HCT116 (cell line): ENCODE results near the gene ERC2. TPM values are rescaled to one million over a fixed set of nuclear protein-coding genes. Genes with fewer than 3 reads are reported as not detected.

Source experiments
- ATAC-seq: fragments of 200-7000 bp; cut with Tn5 transposase; 2 replicates; pipeline ENCODE4 v1.9.1; 2020; ENCODE audit warnings: mild to moderate bottlenecking, moderate library complexity
- BruUV-seq: library from RNA; stranded (reverse); fragments of 400-500 nt; replicated peaks from 2 replicates; lab custom pipeline; 2021; lab: Mats Ljungman, UMichigan
- CTCF ChIA-PET: fragments of 300-600 bp; sonication (Branson Sonifier 250); formaldehyde crosslinking; loops from one replicate; lab custom pipeline; 2021; ENCODE audit warnings: antibody characterized with exemption; lab: Charles Lee
- POLR2A ChIA-PET: fragments of 300-600, 350-600 bp; sonication (Branson Sonifier 250); formaldehyde crosslinking; loops from one replicate; lab custom pipeline; 2021; ENCODE audit warnings: antibody characterized with exemption; lab: Charles Lee
- RAD21 ChIA-PET, 2 experiments: fragments of 300-600 bp; sonication (Branson Sonifier 250); formaldehyde crosslinking; loops; one replicate each; lab custom pipeline; 2023; ENCODE audit warnings: low total read pairs in 2 of 2; ENCODE audit not compliant: uncharacterized antibody in 2 of 2, unreplicated experiment in 2 of 2, low non-redundant PET in 1 of 2; lab: Charles Lee
- DNase-seq: peaks from one replicate; pipeline ENCODE4 v3.0.0-alpha.2; 2010; ENCODE audit warnings: low read depth, low spot score
- H2AFZ ChIP-seq: fragments of 200-600 bp; shearing (Covaris generic), sonication (generic); 2 replicates; pipeline ENCODE4 v1.6.1; 2017; ENCODE audit warnings: low read depth, mixed run types, mixed read lengths, antibody characterized with exemption, low read length; ENCODE audit not compliant: poor library complexity, severe bottlenecking
- H3K27ac ChIP-seq: 2 replicates; pipeline ENCODE4 v1.5.1; 2012; ENCODE audit warnings: low read depth, low read length
- H3K27me3 ChIP-seq: fragments of 200-600 bp; sonication (generic); 2 replicates; pipeline ENCODE4 v1.6.1; 2016; ENCODE audit warnings: mixed run types, low read length, mixed read lengths; ENCODE audit not compliant: insufficient read depth
- H3K36me3 ChIP-seq, 2 experiments: fragments of 200-500 bp in 1 of 2; fragments of 200-600 bp in 1 of 2; sonication (Bioruptor generic) in 1 of 2; sonication (generic) in 1 of 2; 2 replicates each; pipeline versions ENCODE4 v1.5.1 to v1.6.1; 2014 to 2016; ENCODE audit warnings: low read length in 2 of 2, inconsistent platforms in 1 of 2, mixed read lengths in 1 of 2, mixed run types in 1 of 2; ENCODE audit not compliant: insufficient read depth in 2 of 2, control insufficient read depth in 1 of 2
- H3K4me1 ChIP-seq, 2 experiments: fragments of 200-600 bp in 1 of 2; sonication (generic) in 1 of 2; 2 replicates each; pipeline versions ENCODE4 v1.5.1 to v1.6.1; 2012 to 2017; ENCODE audit warnings: low read length in 2 of 2, inconsistent platforms in 1 of 2, mild to moderate bottlenecking in 1 of 2, mixed read lengths in 1 of 2, mixed run types in 1 of 2, moderate library complexity in 1 of 2; ENCODE audit not compliant: insufficient read depth in 2 of 2, control insufficient read depth in 1 of 2
- H3K4me2 ChIP-seq: fragments of 200-600 bp; sonication (generic); 2 replicates; pipeline ENCODE4 v1.6.1; 2017; ENCODE audit warnings: mixed run types, low read length, mixed read lengths
- H3K4me3 ChIP-seq, 2 experiments: fragments of 200-600 bp in 1 of 2; sonication (generic) in 1 of 2; replicated peaks in 1 of 2; 2 replicates each; pipeline ENCODE4 v1.5.1; 2011 to 2016; ENCODE audit warnings: low read length in 2 of 2, control low read depth in 1 of 2, low read depth in 1 of 2, mild to moderate bottlenecking in 1 of 2, mixed read lengths in 1 of 2, mixed run types in 1 of 2
- H3K79me2 ChIP-seq: fragments of 200-600 bp; sonication (generic); 2 replicates; pipeline ENCODE4 v1.6.1; 2017; ENCODE audit warnings: mild to moderate bottlenecking, mixed run types, low read length, moderate library complexity, mixed read lengths; ENCODE audit not compliant: insufficient read depth
- H3K9ac ChIP-seq: fragments of 200-600 bp; sonication (generic); 2 replicates; pipeline ENCODE4 v1.6.1; 2016; ENCODE audit warnings: low read length, mixed read lengths
- H3K9me2 ChIP-seq: fragments of 200-600 bp; sonication (generic), shearing (Covaris generic); 2 replicates; pipeline ENCODE4 v1.6.1; 2017; ENCODE audit warnings: mixed run types, mild to moderate bottlenecking, moderate library complexity; ENCODE audit not compliant: insufficient read depth
- H3K9me3 ChIP-seq, 2 experiments: fragments of 200-500 bp in 1 of 2; fragments of 200-600 bp in 1 of 2; sonication (Bioruptor generic) in 1 of 2; sonication (generic) in 1 of 2; 2 replicates each; pipeline ENCODE4 v1.6.1; 2014 to 2017; ENCODE audit warnings: low read length in 2 of 2, mixed read lengths in 2 of 2, inconsistent platforms in 1 of 2, low read depth in 1 of 2, mild to moderate bottlenecking in 1 of 2, mixed run types in 1 of 2, moderate library complexity in 1 of 2; ENCODE audit not compliant: control insufficient read depth in 1 of 2, insufficient read depth in 1 of 2
- H4K20me1 ChIP-seq: fragments of 200-600 bp; sonication (generic), shearing (Covaris generic); 2 replicates; pipeline ENCODE4 v1.6.1; 2017; ENCODE audit warnings: mixed run types, mild to moderate bottlenecking, moderate library complexity; ENCODE audit not compliant: insufficient read depth
- CBX3 ChIP-seq: IDR thresholded peaks from 2 replicates; pipeline ENCODE4 v1.6.1; 2012; ENCODE audit warnings: low read depth
- CEBPB ChIP-seq: IDR thresholded peaks from 2 replicates; pipeline ENCODE4 v1.6.1; 2012; ENCODE audit warnings: low read depth
- CTCF ChIP-seq, 3 experiments: fragments of 200-600 bp in 1 of 3; sonication (generic) in 1 of 3; IDR thresholded peaks in 2 of 3; conservative IDR thresholded peaks in 1 of 3; 2 replicates each; pipeline ENCODE4 v1.5.1; 2012 to 2017; ENCODE audit warnings: low read depth in 2 of 3, low read length in 2 of 3, antibody characterized with exemption in 1 of 3, borderline replicate concordance in 1 of 3, control low read depth in 1 of 3, mild to moderate bottlenecking in 1 of 3, mixed read lengths in 1 of 3, mixed run types in 1 of 3, moderate library complexity in 1 of 3; ENCODE audit not compliant: insufficient read depth in 1 of 3
- EGR1 ChIP-seq: IDR thresholded peaks from 2 replicates; pipeline ENCODE4 v1.6.1; 2012; ENCODE audit warnings: low read depth
- FOSL1 ChIP-seq: IDR thresholded peaks from 2 replicates; pipeline ENCODE4 v1.6.1; 2012; ENCODE audit warnings: low read depth
- JUND ChIP-seq: IDR thresholded peaks from 2 replicates; pipeline ENCODE4 v1.6.1; 2012
- MAX ChIP-seq: IDR thresholded peaks from 2 replicates; pipeline ENCODE4 v1.6.1; 2012
- POLR2A ChIP-seq: IDR thresholded peaks from 2 replicates; pipeline ENCODE4 v1.7.0; 2011; ENCODE audit warnings: borderline replicate concordance; ENCODE audit not compliant: insufficient read depth, insufficient read length; ENCODE audit errors: extremely low read depth
- POLR2AphosphoS5 ChIP-seq: IDR thresholded peaks from 2 replicates; pipeline ENCODE4 v1.6.1; 2011; ENCODE audit warnings: mild to moderate bottlenecking, low read depth, low read length, moderate library complexity
- RAD21 ChIP-seq: IDR thresholded peaks from 2 replicates; pipeline ENCODE4 v1.6.1; 2012; ENCODE audit warnings: low read depth, mild to moderate bottlenecking
- REST ChIP-seq: IDR thresholded peaks from 2 replicates; pipeline ENCODE4 v1.6.1; 2012; ENCODE audit warnings: low read depth
- SIN3A ChIP-seq: IDR thresholded peaks from 2 replicates; pipeline ENCODE4 v1.6.1; 2012; ENCODE audit warnings: low read depth
- SP1 ChIP-seq: IDR thresholded peaks from 2 replicates; pipeline ENCODE4 v1.6.1; 2012; ENCODE audit warnings: low read depth
- SRF ChIP-seq: IDR thresholded peaks from 2 replicates; pipeline ENCODE4 v1.6.1; 2012; ENCODE audit warnings: low read depth
- TCF7L2 ChIP-seq: IDR thresholded peaks from 2 replicates; pipeline ENCODE4 v1.7.0; 2011; ENCODE audit warnings: borderline replicate concordance, inconsistent platforms; ENCODE audit not compliant: insufficient read depth, insufficient read length; ENCODE audit errors: extremely low read depth
- YY1 ChIP-seq: IDR thresholded peaks from 2 replicates; pipeline ENCODE4 v1.6.1; 2011; ENCODE audit warnings: low read length, low read depth, moderate library complexity, mild to moderate bottlenecking; ENCODE audit not compliant: insufficient replicate concordance; ENCODE audit errors: extremely low read depth
- ZFX ChIP-seq: fragments of 450-650 bp; IDR thresholded peaks from 2 replicates; pipeline ENCODE4 v1.6.1; 2017
- ZNF274 ChIP-seq: fragments of 200-500 bp; sonication (Bioruptor generic); IDR thresholded peaks from 2 replicates; pipeline ENCODE4 v1.6.1; 2014; ENCODE audit warnings: mild to moderate bottlenecking, low read depth, low read length, inconsistent platforms
- intact Hi-C: fragments of 100-400 bp; cut with micrococcal nuclease; formaldehyde crosslinking; loops from 2 replicates; pipeline ENCODE4 v1.10.0; 2022
- total RNA-seq: library from RNA; stranded (reverse); gene quantifications from one replicate; pipeline ENCODE4 v1.2.1, GENCODE V29; 2021; ENCODE audit not compliant: unreplicated experiment

Gene ERC2
- total RNA-seq, 1 experiment from 2014 or later = not detected

- H3K9me3 ChIP-seq = peaks cover 10 to 14% of the 10 kb centered on the region in 2 experiments; a peak in 2 of 4 replicates
- no peak for DNase-seq
- no peaks in the 10 kb centered on the region for H4K20me1 ChIP-seq
- H3K9me2 ChIP-seq = no peaks in the 10 kb centered on the region
- no peaks in the 10 kb centered on the region for H3K4me1 ChIP-seq
- ATAC-seq = no peak
- TF ChIP-seq YY1 (no peak), ZNF274 (no peak), CTCF (IDR thresholded peaks at IDR 0.05 in 2 of 3, conservative IDR thresholded peaks at IDR 0.05 in 1 of 3; ENCODE audit: borderline replicate concordance in 1 of 3, insufficient read depth in 1 of 3, low read depth in 2 of 3, low read length in 2 of 3) (no peak), CBX3 (no peak), REST (no peak), JUND (no peak), EGR1 (no peak), RAD21 (no peak), ZFX (no peak), CEBPB (no peak), SP1 (no peak), SIN3A (no peak), TCF7L2 (no peak), POLR2A (no peak), MAX (no peak), POLR2AphosphoS5 (no peak), FOSL1 (no peak), SRF (no peak)
- intact Hi-C loops = no loop called here
- BruUV-seq = no TSS peak
- ChIA-PET RAD21 (no interaction called here), POLR2A (no interaction called here), CTCF (no interaction called here)
- no peaks in the 10 kb centered on the region for H3K36me3 ChIP-seq
- no peak overlapping the region for H3K9ac ChIP-seq
- H3K27ac ChIP-seq = no peak overlapping the region
- no peak overlapping the region for H3K4me3 ChIP-seq
- H3K4me2 ChIP-seq = no peak overlapping the region
- no peaks in the 10 kb centered on the region for H3K79me2 ChIP-seq
- no peak overlapping the region for H2AFZ ChIP-seq
- H3K27me3 ChIP-seq = no peaks in the 10 kb centered on the region
Measured at GRCh38 chr3:55555873-55556618, 912.2 kb downstream of the ERC2 start.
